GM13977 (cell line): ENCODE data around the gene CCDC106.

Source experiments
- DNase-seq: peaks from one replicate; pipeline ENCODE4 v3.0.0; 2012; ENCODE audit warnings: low spot score
- in situ Hi-C: fragments of 300-500 bp; cut with MboI; formaldehyde crosslinking; loops from one replicate; pipeline ENCODE4 v1.12.0; 2022; ENCODE audit warnings: low sequenced_read_pairs, low pct_unique_long_range_greater_than_20kb, mixed read lengths, inconsistent platforms; ENCODE audit not compliant: unreplicated experiment
- TF ChIP-seq, protein P1 (sequence below): IDR thresholded peaks from 2 replicates; pipeline ENCODE4 v1.5.1; 2012; ENCODE audit warnings: mild to moderate bottlenecking, control low read depth; ENCODE audit not compliant: insufficient read depth; ENCODE audit errors: extremely low read depth, missing control alignments

Gene CCDC106

DNA sequence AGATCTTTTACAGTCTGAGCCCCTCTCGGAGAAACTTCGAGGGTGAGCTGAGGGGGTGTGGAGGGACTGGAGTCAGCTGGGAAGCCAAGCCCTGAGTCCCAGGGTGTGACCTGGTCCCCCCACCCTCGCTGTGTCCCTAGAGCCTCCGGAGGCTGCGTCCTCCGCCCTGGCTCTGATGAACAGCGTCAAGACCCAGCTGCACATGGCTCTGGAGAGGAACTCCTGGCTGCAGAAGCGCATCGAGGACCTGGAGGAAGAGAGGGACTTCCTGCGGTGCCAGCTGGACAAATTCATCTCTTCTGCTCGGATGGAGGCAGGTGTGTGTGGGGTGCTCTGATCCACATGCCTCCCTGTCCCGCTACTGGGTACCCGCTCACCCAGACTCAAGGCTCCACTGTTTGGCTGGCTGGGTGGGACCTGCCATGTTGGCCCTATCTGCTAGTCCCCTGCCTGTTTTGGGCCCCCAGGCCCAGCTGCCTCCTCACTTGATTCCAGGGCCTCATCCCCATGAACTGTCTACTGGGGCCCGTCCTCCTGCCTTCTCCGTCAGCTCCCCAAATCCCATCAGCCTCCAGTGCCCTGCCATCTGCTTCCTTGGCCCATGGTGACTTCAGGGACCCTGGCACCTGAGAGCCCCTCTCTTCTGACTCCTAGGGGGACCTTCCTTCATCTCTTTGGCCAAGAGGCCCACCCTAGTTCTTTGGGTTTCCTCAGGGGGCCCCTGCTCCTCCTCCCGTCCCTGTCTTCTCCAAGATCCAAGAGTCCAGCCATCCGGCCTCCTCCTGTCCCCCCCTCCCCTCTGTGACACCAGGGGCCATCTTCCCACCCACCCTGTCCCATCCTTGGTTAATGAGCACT is 1.5 kb downstream of the CCDC106 start:
- DNase-seq, result no peak
- TF ChIP-seq, protein P1, sequence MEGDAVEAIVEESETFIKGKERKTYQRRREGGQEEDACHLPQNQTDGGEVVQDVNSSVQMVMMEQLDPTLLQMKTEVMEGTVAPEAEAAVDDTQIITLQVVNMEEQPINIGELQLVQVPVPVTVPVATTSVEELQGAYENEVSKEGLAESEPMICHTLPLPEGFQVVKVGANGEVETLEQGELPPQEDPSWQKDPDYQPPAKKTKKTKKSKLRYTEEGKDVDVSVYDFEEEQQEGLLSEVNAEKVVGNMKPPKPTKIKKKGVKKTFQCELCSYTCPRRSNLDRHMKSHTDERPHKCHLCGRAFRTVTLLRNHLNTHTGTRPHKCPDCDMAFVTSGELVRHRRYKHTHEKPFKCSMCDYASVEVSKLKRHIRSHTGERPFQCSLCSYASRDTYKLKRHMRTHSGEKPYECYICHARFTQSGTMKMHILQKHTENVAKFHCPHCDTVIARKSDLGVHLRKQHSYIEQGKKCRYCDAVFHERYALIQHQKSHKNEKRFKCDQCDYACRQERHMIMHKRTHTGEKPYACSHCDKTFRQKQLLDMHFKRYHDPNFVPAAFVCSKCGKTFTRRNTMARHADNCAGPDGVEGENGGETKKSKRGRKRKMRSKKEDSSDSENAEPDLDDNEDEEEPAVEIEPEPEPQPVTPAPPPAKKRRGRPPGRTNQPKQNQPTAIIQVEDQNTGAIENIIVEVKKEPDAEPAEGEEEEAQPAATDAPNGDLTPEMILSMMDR, result no peak
- in situ Hi-C loops, result no loop called here

DNA sequence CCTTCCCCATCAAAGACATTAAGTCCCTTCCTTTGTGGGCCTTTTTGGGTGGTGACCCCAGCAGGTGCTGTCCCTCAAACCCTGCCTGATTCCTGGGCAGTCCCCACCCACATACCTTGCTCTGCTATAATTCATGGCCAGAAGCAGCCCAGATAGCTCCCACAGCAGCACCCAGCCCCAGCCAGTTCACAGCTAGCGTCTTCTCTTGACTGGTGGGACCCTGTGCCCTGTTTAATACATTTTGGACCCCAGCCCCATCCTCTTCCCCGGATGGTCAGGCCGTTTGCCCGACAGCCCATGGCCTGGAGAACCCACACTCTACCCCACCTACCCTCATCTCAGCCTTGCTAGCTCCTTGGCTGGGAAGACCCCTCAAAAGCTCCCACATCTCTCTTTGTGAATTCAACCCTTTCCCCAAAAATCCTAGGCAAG is 2.1 kb downstream of the CCDC106 start:
- no peak for DNase-seq
- in situ Hi-C loops, result no loop called here
- TF ChIP-seq, protein P1, result no peak

DNA sequence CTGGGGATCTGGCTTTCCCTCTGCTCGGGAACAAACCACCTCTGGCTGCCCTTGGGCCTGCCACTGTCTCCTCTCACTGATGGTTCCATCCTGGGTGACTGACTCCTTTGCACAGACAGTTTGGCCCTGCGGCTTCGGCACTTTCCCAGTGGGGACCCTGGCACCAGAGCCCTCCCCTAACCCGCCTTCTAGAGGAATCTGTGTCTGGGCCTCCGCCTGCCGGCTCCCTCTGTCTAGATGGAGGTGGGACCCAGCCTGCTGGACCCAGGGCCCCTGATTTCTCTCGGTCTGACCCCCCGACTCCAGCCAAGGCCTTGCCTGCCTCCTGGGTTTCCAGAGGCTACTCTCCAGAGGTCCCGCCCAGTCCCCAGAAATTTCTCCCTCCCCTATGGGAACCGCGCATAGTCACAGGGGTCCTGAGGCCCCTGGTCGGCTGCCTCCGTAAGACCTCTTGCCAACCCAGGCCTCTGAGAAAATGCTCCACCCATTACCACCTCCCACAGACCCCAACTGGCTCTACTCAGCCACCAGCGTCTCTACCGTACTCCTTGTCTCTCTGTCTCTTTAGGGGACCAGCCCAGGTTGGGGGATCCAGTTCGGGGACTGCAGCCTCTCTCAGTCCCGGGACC is 2.7 kb downstream of the CCDC106 start:
- in situ Hi-C loops, result no loop called here
- TF ChIP-seq, protein P1, result no peak
- no peak for DNase-seq

DNA sequence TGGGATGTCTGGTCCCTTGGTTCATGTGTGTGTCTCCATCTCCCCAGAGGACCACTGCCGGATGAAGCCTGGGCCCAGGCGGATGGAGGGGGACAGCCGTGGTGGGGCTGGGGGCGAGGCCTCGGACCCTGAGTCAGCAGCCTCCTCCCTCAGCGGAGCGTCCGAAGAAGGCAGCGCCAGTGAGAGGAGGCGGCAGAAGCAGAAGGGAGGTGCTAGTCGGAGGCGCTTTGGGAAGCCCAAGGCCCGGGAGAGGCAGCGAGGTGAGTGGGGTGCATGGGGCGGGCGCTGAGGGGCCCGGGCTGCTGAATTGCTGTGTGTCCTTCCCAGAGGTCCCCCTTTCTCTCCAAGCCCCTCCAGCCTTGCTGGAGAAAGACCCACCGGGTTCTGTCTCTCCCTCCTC is 3.2 kb downstream of the CCDC106 start:
- TF ChIP-seq, protein P1, result no peak
- in situ Hi-C loops, result no loop called here
- no peak for DNase-seq

DNA sequence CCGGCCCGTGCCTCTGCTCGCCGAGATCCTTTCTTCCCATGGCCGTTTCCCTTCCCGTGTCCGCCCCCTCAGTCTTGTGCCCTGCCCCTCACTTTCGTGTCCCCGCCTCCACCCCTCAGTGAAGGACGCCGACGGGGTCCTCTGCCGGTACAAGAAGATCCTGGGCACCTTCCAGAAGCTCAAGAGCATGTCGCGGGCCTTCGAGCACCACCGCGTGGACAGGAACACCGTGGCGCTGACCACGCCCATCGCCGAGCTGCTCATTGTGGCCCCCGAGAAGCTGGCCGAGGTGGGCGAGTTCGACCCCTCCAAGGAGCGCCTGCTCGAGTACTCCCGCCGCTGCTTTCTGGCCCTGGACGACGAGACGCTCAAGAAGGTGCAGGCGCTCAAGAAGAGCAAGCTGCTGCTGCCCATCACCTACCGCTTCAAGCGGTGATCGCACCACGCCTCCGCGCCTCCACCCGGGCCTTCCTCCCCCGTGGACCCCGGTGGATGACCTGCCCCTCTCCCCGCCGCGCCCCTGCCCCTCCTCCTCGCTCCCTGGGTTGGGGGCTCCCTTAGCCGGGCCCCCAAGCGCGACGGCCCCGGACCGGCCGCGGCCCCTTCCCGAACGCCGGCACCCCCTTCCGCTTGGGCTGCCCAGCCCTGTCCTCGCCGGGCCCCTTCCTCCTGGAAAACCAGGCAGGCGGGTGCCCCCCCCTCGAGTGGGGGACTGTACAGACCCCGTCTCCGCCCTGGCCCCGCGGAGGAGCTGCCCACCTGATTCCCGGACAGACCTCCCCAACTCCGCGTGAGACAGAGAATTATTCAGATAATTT is 4.5 kb downstream of the CCDC106 start:
- TF ChIP-seq, protein P1, result no peak
- no peak for DNase-seq
- in situ Hi-C loops, result no loop called here

DNA sequence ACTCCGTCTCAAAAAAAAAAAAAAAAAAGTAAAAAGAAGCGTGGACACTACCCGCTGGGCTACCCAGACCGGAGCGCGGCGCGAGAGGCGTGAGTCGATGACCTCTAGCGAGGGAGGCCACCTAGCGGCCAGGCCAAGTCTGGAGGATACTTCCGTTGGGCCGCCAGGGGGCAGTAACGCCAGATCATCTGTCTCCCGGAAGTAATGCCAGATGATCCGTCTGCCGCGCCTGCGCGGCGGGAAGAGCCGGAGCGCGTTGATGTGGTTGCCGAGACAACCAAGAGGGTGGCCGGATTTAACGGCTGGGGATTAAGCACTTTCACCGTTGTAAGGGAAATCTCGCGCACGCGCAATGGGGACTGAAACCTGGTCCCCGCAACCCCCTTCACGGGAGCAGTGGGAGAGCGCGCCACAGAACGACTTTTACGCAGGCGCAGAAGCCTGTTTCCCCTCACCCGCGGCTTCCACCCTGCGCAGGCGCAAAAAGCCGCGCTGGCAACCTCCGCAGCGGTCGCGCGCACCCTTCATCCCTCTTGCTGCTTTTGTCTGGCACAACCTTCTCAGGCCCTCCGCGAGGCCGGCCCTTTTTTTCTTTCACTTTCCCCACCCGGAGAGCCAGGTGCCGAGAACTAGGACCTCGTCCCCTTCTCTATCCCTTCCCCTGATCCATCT is 5.8 kb downstream of the CCDC106 start:
- peak; percentile 95 for DNase-seq
- in situ Hi-C loops, result no loop called here
- TF ChIP-seq, protein P1, result peak; percentile 100
